Fibroblast of skin of left biceps (primary cell): ENCODE measurements around the gene SCT.
A peak's percentile ranks its signal among the peaks of the same experiment; 100 is the strongest.

Source experiments
- DNase-seq, 2 experiments: peaks; one replicate each; pipeline ENCODE4 v3.0.0-alpha.2; 2013; ENCODE audit warnings: low read depth in 2 of 2

SCT gene

GRCh38 chr11:623349-623869, 3.6 kb downstream of the SCT start:
- no peak for DNase-seq

- no peak for DNase-seq
Measured at GRCh38 chr11:621838-622237, 5.1 kb downstream of the SCT start.

GRCh38 chr11:620935-621814, 5.8 kb downstream of the SCT start:
- DNase-seq: no peak

GRCh38 chr11:620201-620600, 6.8 kb downstream of the SCT start:
- no peak for DNase-seq

- DNase-seq: no peak
Measured at GRCh38 chr11:619628-620050, 7.3 kb downstream of the SCT start.

- DNase-seq: no peak
Measured at GRCh38 chr11:618856-619627, 7.9 kb downstream of the SCT start.

- DNase-seq: no peak
Measured at GRCh38 chr11:617912-618682, 8.9 kb downstream of the SCT start.

GRCh38 chr11:617199-617911, 9.6 kb downstream of the SCT start:
- no peak for DNase-seq

GRCh38 chr11:616320-617198, 10.4 kb downstream of the SCT start:
- no peak for DNase-seq

- DNase-seq: peak; percentile 67 to 68
Measured at GRCh38 chr11:615504-616319, 11.3 kb downstream of the SCT start, which contains the start of gene IRF7. IRF7 (minus strand) TSS chr11:615950; CDS start chr11:615364, 586 bp downstream.

GRCh38 chr11:614623-615503, 12.1 kb downstream of the SCT start:
- no peak for DNase-seq

GRCh38 chr11:614021-614622, 12.9 kb downstream of the SCT start:
- no peak for DNase-seq

GRCh38 chr11:613369-613968, 13.5 kb downstream of the SCT start:
- peak in 1 of 2 experiments; percentile 6 for DNase-seq

GRCh38 chr11:612961-613300, 14.1 kb downstream of the SCT start:
- DNase-seq: no peak

GRCh38 chr11:612201-612960, 14.6 kb downstream of the SCT start:
- no peak for DNase-seq
